WERI-Rb-1 (cell line): ENCODE data around the gene COX8A.
A peak's percentile ranks its signal among the peaks of the same experiment; 100 is the strongest.

Experiments used
- DNase-seq: peaks from one replicate; pipeline ENCODE4 v3.0.0-alpha.2; 2020
- H3K27ac ChIP-seq: fragments of 250-450 bp; sonication (Bioruptor Pico); 2 replicates; pipeline ENCODE4 v1.5.1; 2020; ENCODE audit warnings: mild to moderate bottlenecking, moderate library complexity
- H3K27me3 ChIP-seq: fragments of 250-450 bp; sonication (Bioruptor Pico); 2 replicates; pipeline ENCODE4 v1.5.1; 2021; ENCODE audit warnings: mild to moderate bottlenecking, low read depth, moderate library complexity; ENCODE audit not compliant: insufficient read depth, severe bottlenecking
- H3K36me3 ChIP-seq: fragments of 250-450 bp; sonication (Bioruptor Pico); 2 replicates; pipeline ENCODE4 v1.5.1; 2020; ENCODE audit warnings: mild to moderate bottlenecking, moderate library complexity
- H3K4me3 ChIP-seq: 2 replicates; pipeline ENCODE4 v1.5.1; 2011; ENCODE audit warnings: low read depth, mild to moderate bottlenecking, control low read depth, low read length
- H3K9me3 ChIP-seq: fragments of 250-450 bp; sonication (Bioruptor Pico); 2 replicates; pipeline ENCODE4 v1.5.1; 2021; ENCODE audit warnings: mild to moderate bottlenecking, moderate library complexity; ENCODE audit not compliant: severe bottlenecking
- TF ChIP-seq, protein P1 (sequence below): IDR thresholded peaks from 2 replicates; pipeline ENCODE4 v1.5.1; 2011; ENCODE audit warnings: low read depth, mild to moderate bottlenecking, control low read depth, inconsistent platforms, low read length

The COX8A gene, protein sequence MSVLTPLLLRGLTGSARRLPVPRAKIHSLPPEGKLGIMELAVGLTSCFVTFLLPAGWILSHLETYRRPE

DNA sequence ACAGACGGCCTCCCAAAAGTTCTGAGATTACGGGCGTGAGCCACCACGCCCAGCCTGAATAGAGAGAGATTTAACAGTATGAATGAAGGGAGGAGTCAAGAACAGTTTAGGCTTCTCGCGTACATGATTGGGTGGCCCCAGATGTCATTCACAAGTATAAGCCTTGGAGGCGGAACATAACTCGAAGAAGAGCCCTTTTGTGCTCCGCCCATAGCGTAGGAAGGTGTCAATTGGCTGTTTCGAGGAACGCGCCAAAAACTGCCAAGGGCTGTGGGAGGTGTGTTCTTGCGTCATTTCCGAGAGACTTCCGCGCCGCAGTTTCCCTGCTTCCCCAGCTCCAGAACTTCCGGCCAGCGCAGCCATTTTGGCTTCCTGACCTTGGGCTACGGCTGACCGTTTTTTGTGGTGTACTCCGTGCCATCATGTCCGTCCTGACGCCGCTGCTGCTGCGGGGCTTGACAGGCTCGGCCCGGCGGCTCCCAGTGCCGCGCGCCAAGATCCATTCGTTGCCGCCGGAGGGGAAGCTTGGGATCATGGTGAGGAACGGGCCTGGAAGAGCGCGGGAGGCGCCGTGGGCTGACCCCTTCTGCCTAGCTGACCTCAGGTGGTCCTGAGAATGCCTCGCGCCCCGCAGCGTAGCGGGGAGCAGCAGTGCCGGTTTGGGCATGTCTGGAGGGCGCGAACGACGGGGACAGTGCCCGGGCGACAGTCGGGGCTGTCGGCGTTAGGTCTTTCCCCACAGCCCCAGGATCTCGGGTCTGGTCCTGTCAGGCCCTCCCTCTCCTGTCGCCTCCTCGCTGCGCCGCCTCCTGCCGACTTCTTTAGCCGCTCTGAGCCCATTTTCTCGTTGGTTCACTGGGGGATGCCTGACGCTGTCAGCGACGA, at the start of gene COX8A:
TSS of gene COX8A (plus strand) at position 362 of the 885 bp plus-strand sequence. CDS start at position 423, 61 bp downstream.
- DNase-seq, result peak; percentile 97
- Histone ChIP-seq H3K4me3 (peak within 1 kb of the TSS; percentile 62), H3K9me3 (peaks cover 3% of the 10 kb centered on the region), H3K36me3 (peaks cover 18% of the 10 kb centered on the region), H3K27ac (peak within 1 kb of the TSS; percentile 95), H3K27me3 (no peaks in the 10 kb centered on the region)
- TF ChIP-seq, protein P1, sequence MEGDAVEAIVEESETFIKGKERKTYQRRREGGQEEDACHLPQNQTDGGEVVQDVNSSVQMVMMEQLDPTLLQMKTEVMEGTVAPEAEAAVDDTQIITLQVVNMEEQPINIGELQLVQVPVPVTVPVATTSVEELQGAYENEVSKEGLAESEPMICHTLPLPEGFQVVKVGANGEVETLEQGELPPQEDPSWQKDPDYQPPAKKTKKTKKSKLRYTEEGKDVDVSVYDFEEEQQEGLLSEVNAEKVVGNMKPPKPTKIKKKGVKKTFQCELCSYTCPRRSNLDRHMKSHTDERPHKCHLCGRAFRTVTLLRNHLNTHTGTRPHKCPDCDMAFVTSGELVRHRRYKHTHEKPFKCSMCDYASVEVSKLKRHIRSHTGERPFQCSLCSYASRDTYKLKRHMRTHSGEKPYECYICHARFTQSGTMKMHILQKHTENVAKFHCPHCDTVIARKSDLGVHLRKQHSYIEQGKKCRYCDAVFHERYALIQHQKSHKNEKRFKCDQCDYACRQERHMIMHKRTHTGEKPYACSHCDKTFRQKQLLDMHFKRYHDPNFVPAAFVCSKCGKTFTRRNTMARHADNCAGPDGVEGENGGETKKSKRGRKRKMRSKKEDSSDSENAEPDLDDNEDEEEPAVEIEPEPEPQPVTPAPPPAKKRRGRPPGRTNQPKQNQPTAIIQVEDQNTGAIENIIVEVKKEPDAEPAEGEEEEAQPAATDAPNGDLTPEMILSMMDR, result no peak

- DNase-seq, result peak; percentile 69
- peaks cover 2% of the 10 kb centered on the region for H3K9me3 ChIP-seq
- H3K27me3 ChIP-seq, result no peaks in the 10 kb centered on the region
- H3K4me3 ChIP-seq, result peak overlapping the region; percentile 30
- no peaks in the 10 kb centered on the region for H3K36me3 ChIP-seq
- H3K27ac ChIP-seq, result peak overlapping the region; percentile 78
- TF ChIP-seq, protein P1, result no peak
These were observed 44.8 kb upstream of the COX8A start for GRCh38 chr11:63929616-63930015.

DNA sequence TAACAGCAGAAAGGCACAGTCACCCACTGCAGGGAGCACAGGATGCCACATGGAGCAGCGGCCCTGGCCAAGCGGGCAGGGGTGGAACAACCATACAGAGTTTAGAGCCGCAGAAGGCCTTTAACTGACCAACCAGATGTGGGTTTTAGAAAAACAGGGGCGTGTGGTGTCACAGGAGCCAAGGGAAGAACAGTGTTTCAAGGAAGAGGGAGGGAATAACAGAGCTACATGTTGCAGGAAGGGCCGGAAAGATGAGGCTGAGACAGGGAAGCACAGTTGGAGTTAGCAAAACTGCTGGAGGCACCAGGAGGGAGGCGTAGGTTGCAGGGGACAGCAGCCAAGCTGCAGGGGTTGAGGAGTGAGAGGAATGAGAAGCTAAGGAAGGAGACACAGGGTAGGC, 43.4 kb upstream of the COX8A start:
- no peak overlapping the region for H3K27ac ChIP-seq
- TF ChIP-seq, protein P1, result no peak
- peaks cover 2% of the 10 kb centered on the region for H3K9me3 ChIP-seq
- H3K4me3 ChIP-seq, result no peak overlapping the region
- H3K27me3 ChIP-seq, result no peaks in the 10 kb centered on the region
- DNase-seq, result no peak
- H3K36me3 ChIP-seq, result no peaks in the 10 kb centered on the region

DNA sequence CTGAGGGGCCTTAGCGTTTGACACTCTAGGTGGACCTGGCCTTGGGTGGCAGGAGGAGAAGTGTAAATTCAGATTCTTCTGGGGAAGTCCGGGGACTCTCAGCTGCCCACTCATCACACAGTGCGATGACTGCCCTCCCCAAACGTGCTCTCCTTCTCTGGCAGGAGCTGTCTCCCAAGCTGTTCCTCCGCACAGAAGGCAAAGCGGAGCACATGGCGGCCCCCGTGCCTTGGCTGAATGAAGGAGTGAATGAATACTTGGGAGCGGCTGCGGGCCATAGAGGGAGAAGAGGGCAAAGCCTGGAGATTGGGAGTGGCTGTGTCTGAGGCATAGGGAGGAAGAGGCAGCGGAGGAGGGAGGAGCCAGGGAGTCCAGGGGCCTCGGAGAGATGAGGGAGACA, 42.5 kb upstream of the COX8A start:
- Histone ChIP-seq H3K9me3 (peaks cover 2% of the 10 kb centered on the region), H3K4me3 (no peak overlapping the region), H3K27me3 (no peaks in the 10 kb centered on the region), H3K36me3 (no peaks in the 10 kb centered on the region), H3K27ac (no peak overlapping the region)
- DNase-seq, result no peak
- TF ChIP-seq, protein P1, result no peak

DNA sequence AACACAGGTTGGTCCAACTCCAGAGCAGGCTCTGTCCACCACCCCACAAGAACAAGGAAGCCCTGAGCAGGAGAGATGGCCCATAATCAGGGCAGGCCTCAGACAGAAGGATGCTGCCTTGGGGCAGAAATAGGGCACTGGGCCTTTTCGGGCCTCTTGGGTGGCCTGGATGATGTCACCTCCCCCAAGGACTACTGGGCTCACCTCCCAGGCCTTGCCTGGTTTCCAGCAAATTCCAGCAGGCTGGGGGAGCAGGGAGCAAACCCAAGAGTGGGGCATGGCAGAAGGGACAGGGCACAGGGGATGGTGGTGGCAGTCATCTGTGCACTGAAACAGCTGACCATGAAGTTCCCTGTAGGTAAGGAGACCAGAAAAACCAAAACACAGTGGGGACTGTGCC, 41.0 kb upstream of the COX8A start:
- Histone ChIP-seq H3K4me3 (no peak overlapping the region), H3K9me3 (peaks cover 2% of the 10 kb centered on the region), H3K27me3 (no peaks in the 10 kb centered on the region), H3K36me3 (no peaks in the 10 kb centered on the region), H3K27ac (no peak overlapping the region)
- no peak for DNase-seq
- TF ChIP-seq, protein P1, result no peak
